Measurements from ENCODE around the gene SCRN3. TPM values are rescaled to one million over a fixed set of nuclear protein-coding genes. Genes with fewer than 3 reads are reported as not detected.

Gene SCRN3
- total and polyA plus RNA-seq, 2 of the 4 experiments (the other 2 are of a cell fraction): 9.9 to 11.4 TPM

DNA sequence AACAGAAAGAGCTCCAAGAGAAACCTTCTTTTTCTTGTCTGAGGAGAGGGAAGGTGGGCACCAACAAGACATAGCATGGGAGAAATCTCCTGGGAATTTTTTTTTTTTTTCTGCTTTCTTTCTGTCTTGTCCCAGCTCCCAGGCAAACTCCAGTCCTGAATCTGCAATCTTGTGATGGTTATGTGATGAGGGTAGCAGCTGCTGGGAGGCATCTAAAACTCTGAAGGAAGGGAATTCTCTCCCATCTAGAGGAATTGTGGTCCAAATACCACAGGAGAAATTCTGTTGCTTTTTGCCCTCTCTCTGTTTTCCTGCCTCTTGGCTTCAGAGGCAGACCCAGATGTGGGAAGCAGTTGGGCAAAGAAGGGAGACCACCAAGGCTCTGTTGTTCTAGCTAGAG, 16.7 kb downstream of the SCRN3 start:
- Histone ChIP-seq H3K79me1 (ENCODE audit: low read depth in 1 of 2, low read length in 2 of 2) (no peaks in the 10 kb centered on the region), H3K9me1 (ENCODE audit: insufficient read depth, low read length) (no peaks in the 10 kb centered on the region), H3K27ac (ENCODE audit: insufficient read depth, low read length) (no peak overlapping the region), H3K18ac (ENCODE audit: low read depth, low read length) (no peak overlapping the region), H3K4me3 (ENCODE audit: insufficient read depth, low read depth, low read length) (no peak overlapping the region), H3K4ac (ENCODE audit: low read depth, low read length) (no peak overlapping the region), H2BK120ac (ENCODE audit: low read depth, low read length) (no peak overlapping the region), H4K8ac (ENCODE audit: low read depth in 2 of 2, low read length in 2 of 2) (no peak overlapping the region), H2BK15ac (ENCODE audit: low read depth, low read length) (no peak overlapping the region), H2AFZ (replicated peaks; ENCODE audit: low read length, poor library complexity) (no peak overlapping the region), H3K56ac (ENCODE audit: extremely low read depth, insufficient read depth, low read length) (no peak overlapping the region), H3K9me3 (ENCODE audit: control insufficient read depth, insufficient read depth, low read length) (no peaks in the 10 kb centered on the region), H2BK5ac (ENCODE audit: low read depth, low read length, poor library complexity, severe bottlenecking) (no peak overlapping the region), H3K36me3 (ENCODE audit: control insufficient read depth, insufficient read depth, low read length) (no peaks in the 10 kb centered on the region; the same call in 1 of the 2 replicates), H3K4me1 (ENCODE audit: control insufficient read depth, insufficient read depth, low read length) (no peaks in the 10 kb centered on the region), H4K20me1 (ENCODE audit: insufficient read depth, low read length) (no peaks in the 10 kb centered on the region), H2AK5ac (ENCODE audit: low read depth, low read length) (no peak overlapping the region), H3K4me2 (ENCODE audit: low read depth, low read length) (no peak overlapping the region), H2AK9ac (replicated peaks; ENCODE audit: low read depth, low read length, poor library complexity) (no peak overlapping the region), H2BK20ac (ENCODE audit: low read depth, low read length) (no peak overlapping the region), H4K91ac (ENCODE audit: insufficient read depth, low read depth, low read length) (no peak overlapping the region), H4K5ac (ENCODE audit: low read depth, low read length) (no peak overlapping the region), H3K14ac (replicated peaks; ENCODE audit: low read depth, low read length) (no peak overlapping the region), H3K9ac (ENCODE audit: low read depth, low read length) (no peak overlapping the region), H3K23ac (ENCODE audit: low read depth, low read length) (no peak overlapping the region), H3K27me3 (ENCODE audit: control insufficient read depth, insufficient read depth, low read length) (no peaks in the 10 kb centered on the region)
- dilution Hi-C loops (cut with HindIII; ENCODE audit: low sequenced_read_pairs, unreplicated experiment) (no loop called here), in situ Hi-C loops (cut with MboI; ENCODE audit: low sequenced_read_pairs) (no loop called here), intact Hi-C loops (cut with micrococcal nuclease) (no loop called here)
- TF ChIP-seq RFX5 (IDR thresholded peaks at IDR 0.05; ENCODE audit: low read depth, low read length) (no peak), RAD21 (IDR thresholded peaks at IDR 0.05; ENCODE audit: low read length) (no peak), MXI1 (IDR thresholded peaks at IDR 0.05; ENCODE audit: borderline replicate concordance, low read depth, low read length) (no peak), POLR2A (IDR thresholded peaks at IDR 0.05; ENCODE audit: low read depth, low read length) (no peak), RCOR1 (IDR thresholded peaks at IDR 0.05; ENCODE audit: insufficient replicate concordance, low read length) (no peak), CEBPB (IDR thresholded peaks at IDR 0.05; ENCODE audit: low read depth, low read length) (no peak), CHD1 (IDR thresholded peaks at IDR 0.05; ENCODE audit: low read depth, low read length) (no peak), FOS (IDR thresholded peaks at IDR 0.05; ENCODE audit: low read depth, low read length) (no peak), MAFK (IDR thresholded peaks at IDR 0.05; ENCODE audit: low read depth, low read length) (no peak), BHLHE40 (IDR thresholded peaks at IDR 0.05; ENCODE audit: low read depth, low read length) (no peak), MAZ (IDR thresholded peaks at IDR 0.05; ENCODE audit: borderline replicate concordance, low read depth, low read length) (no peak), NFE2L2 (IDR thresholded peaks at IDR 0.05; ENCODE audit: low read depth, low read length) (no peak), SMC3 (IDR thresholded peaks at IDR 0.05; ENCODE audit: low read depth, low read length) (no peak)
- TF ChIP-seq, protein P1, sequence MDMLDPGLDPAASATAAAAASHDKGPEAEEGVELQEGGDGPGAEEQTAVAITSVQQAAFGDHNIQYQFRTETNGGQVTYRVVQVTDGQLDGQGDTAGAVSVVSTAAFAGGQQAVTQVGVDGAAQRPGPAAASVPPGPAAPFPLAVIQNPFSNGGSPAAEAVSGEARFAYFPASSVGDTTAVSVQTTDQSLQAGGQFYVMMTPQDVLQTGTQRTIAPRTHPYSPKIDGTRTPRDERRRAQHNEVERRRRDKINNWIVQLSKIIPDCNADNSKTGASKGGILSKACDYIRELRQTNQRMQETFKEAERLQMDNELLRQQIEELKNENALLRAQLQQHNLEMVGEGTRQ (IDR thresholded peaks at IDR 0.05; ENCODE audit: low read depth, low read length): no peak
- TF ChIP-seq, protein P2, sequence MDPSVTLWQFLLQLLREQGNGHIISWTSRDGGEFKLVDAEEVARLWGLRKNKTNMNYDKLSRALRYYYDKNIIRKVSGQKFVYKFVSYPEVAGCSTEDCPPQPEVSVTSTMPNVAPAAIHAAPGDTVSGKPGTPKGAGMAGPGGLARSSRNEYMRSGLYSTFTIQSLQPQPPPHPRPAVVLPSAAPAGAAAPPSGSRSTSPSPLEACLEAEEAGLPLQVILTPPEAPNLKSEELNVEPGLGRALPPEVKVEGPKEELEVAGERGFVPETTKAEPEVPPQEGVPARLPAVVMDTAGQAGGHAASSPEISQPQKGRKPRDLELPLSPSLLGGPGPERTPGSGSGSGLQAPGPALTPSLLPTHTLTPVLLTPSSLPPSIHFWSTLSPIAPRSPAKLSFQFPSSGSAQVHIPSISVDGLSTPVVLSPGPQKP (IDR thresholded peaks at IDR 0.05; ENCODE audit: borderline replicate concordance, low read depth, low read length): no peak
- TF ChIP-seq, protein P3, sequence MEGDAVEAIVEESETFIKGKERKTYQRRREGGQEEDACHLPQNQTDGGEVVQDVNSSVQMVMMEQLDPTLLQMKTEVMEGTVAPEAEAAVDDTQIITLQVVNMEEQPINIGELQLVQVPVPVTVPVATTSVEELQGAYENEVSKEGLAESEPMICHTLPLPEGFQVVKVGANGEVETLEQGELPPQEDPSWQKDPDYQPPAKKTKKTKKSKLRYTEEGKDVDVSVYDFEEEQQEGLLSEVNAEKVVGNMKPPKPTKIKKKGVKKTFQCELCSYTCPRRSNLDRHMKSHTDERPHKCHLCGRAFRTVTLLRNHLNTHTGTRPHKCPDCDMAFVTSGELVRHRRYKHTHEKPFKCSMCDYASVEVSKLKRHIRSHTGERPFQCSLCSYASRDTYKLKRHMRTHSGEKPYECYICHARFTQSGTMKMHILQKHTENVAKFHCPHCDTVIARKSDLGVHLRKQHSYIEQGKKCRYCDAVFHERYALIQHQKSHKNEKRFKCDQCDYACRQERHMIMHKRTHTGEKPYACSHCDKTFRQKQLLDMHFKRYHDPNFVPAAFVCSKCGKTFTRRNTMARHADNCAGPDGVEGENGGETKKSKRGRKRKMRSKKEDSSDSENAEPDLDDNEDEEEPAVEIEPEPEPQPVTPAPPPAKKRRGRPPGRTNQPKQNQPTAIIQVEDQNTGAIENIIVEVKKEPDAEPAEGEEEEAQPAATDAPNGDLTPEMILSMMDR (conservative IDR thresholded peaks at IDR 0.05; ENCODE audit: low read depth, low read length): no peak
- POLR2A ChIA-PET (ENCODE audit: unreplicated experiment): no interaction called here
- no peak for ATAC-seq (ENCODE audit: low read depth)
- DNase-seq: no peak
- CTCF ChIA-PET: no interaction called here
- BruUV-seq (replicated peaks): no TSS peak

Measured in IMR-90 (cell line).